Pancreas (tissue), 10 donors: Measurements from ENCODE around the gene PAK6. TPM values are rescaled to one million over a fixed set of nuclear protein-coding genes. Genes with fewer than 3 reads are reported as not detected.

ENCODE experiments used
- ATAC-seq, 4 donors: fragments of 200-7000 bp; cut with Tn5 transposase; one replicate each; pipeline versions ENCODE4 v1.8.0 to v1.9.1; 2020; ENCODE audit warnings: mild to moderate bottlenecking in 4 of 4, moderate library complexity in 4 of 4
- DNase-seq, 6 donors: peaks; one replicate each; pipeline ENCODE4 v3.0.0-alpha.2; 2020
- FAIRE-seq: peaks from 2 replicates; lab custom pipeline; 2012; peaks lifted over from hg19 to GRCh38; lab: Jason Lieb, UNC
- H3K27ac ChIP-seq, 4 donors: fragments of 200-600 bp; sonication (generic); 1 replicate in 3 of 4; 2 replicates in 1 of 4; pipeline versions ENCODE4 v1.5.0 to v1.8.0; 2020
- H3K27me3 ChIP-seq, 4 donors: fragments of 200-600 bp; one replicate each; pipeline ENCODE4 v1.8.0; 2021
- H3K36me3 ChIP-seq, 3 donors: fragments of 200-600 bp; sonication (generic) in 1 of 3; one replicate each; pipeline versions ENCODE4 v1.5.0 to v1.8.0; 2020 to 2021
- H3K4me1 ChIP-seq, 3 donors: fragments of 200-600 bp; one replicate each; pipeline ENCODE4 v1.8.0; 2021
- H3K4me3 ChIP-seq, 4 donors: fragments of 200-600 bp; sonication (generic) in 2 of 4; one replicate each; pipeline versions ENCODE4 v1.5.0 to v1.8.0; 2020 to 2021
- H3K9me3 ChIP-seq, 4 donors: fragments of 200-600 bp; one replicate each; pipeline ENCODE4 v1.8.0; 2021
- CTCF ChIP-seq, 4 donors: fragments of 200-600 bp; sonication (generic) in 3 of 4; IDR thresholded peaks; one replicate each; pipeline versions ENCODE4 v1.5.0 to v1.8.0; 2021; ENCODE audit warnings: antibody characterized with exemption in 4 of 4
- WGBS, 2 donors: extraction: QIAGEN DNeasy Blood & Tissue Kit; methylation state at CpG; one replicate each; pipeline ENCODE4 v1.1.7; 2013; 5-methylcytosine and 5-hydroxymethylcytosine counted together
- intact Hi-C, 3 donors: fragments of 100-400 bp; cut with DNase I; formaldehyde crosslinking; loops; one replicate each; pipeline versions ENCODE4 v1.11.1 to v1.14.2; 2022
- polyA plus RNA-seq, 2 donors: library from polyadenylated mRNA; stranded (reverse); fragments of 200-250 nt; gene quantifications; one replicate each; pipeline ENCODE4 v1.2.3, GENCODE V29; 2013
- total RNA-seq, 6 donors: library from RNA; stranded (reverse); fragmentation: NEBNext Ultra II Directional in 4 of 6; extraction: Animal tissue kit (Norgen Biotek cat#: 25700) in 4 of 6; gene quantifications; one replicate each; pipeline versions ENCODE4 v1.2.1 to v1.2.4, GENCODE V29; 2021 to 2023
- donor health status: healthy with polysubstance abuse.
- donor health status: DM: no; HTN: no; CAD: no; lungs with moderate emphysema.
- donor health status: DM: no; HTN: no; CAD: no.
- donor health status: control.
- donor health status: control.
- donor health status: Bipolar disorder and iron deficiency.
- donor health status: DM: yes; HTN: yes; CAD: no.
- donor health status: DM: no; HTN: no; CAD: no.
- donor health status: DM: no; HTN: no; CAD: no.
- donor health status: DM: yes; HTN: yes; CAD: no.

PAK6 gene
- total and polyA plus RNA-seq, 8 donors, result 3.2 to 6.4 (median 4.6) TPM

GRCh38 chr15:40239693-40240618 lies 1.1 kb downstream of the PAK6 start:
- 88 to 90% methylated on average over 19 of the region's 19 CpGs for WGBS, 2 donors
- Histone ChIP-seq H3K4me3 (no peak overlapping the region), H3K27ac (no peak overlapping the region), H3K4me1 (no peaks in the 10 kb centered on the region), H3K9me3 (no peaks in the 10 kb centered on the region), H3K27me3 (no peaks in the 10 kb centered on the region), H3K36me3 (no peaks in the 10 kb centered on the region)
- intact Hi-C loops, result no loop called here
- ATAC-seq (peak in 2 of 4 donors; percentile 20 to 22), FAIRE-seq (no peak), DNase-seq (peak in 2 of 6 donors; percentile 35 to 61)
- TF ChIP-seq CTCF (IDR thresholded peaks at IDR 0.05), result no peak

DNA sequence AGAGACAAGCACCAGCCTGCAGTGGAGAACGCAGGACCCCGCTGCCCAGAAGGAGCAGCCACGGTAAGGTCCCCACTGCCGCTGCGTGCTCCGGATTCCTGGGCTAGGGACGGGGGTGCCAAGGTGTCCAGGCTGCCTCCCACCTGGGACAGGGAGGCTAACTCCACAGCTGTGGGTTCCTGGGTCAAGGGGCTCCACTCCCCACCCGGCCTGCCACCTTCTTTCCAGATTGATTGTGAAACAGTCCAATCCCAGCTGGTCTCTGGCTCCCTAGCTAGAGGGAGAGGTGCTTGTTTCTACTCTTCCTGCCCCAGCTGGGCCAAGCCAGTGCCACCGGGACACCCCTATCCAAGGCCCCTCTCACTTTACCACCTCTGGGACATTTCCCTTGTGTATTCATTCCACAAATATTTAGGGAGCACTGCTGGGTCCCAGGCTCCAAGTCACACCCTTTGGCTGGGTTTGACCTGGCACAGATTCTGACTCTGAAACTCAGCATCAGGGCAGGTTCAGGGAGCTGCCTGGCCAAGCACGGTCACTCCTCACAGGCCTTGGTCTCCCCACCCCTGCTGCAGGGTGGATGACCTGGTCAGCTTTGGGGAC lies 1.9 kb downstream of the PAK6 start:
- DNase-seq (peak in 2 of 6 donors; percentile 15 to 49), FAIRE-seq (no peak), ATAC-seq (no peak)
- H3K4me3 ChIP-seq, result no peak overlapping the region
- H3K27ac ChIP-seq, result no peak overlapping the region
- H3K27me3 ChIP-seq, result no peaks in the 10 kb centered on the region
- no peaks in the 10 kb centered on the region for H3K36me3 ChIP-seq
- no peaks in the 10 kb centered on the region for H3K9me3 ChIP-seq
- no peak for TF ChIP-seq CTCF (IDR thresholded peaks at IDR 0.05)
- WGBS, 2 donors, result 92 to 94% methylated on average over 10 of the region's 10 CpGs
- intact Hi-C loops, result no loop called here
- no peaks in the 10 kb centered on the region for H3K4me1 ChIP-seq

DNA sequence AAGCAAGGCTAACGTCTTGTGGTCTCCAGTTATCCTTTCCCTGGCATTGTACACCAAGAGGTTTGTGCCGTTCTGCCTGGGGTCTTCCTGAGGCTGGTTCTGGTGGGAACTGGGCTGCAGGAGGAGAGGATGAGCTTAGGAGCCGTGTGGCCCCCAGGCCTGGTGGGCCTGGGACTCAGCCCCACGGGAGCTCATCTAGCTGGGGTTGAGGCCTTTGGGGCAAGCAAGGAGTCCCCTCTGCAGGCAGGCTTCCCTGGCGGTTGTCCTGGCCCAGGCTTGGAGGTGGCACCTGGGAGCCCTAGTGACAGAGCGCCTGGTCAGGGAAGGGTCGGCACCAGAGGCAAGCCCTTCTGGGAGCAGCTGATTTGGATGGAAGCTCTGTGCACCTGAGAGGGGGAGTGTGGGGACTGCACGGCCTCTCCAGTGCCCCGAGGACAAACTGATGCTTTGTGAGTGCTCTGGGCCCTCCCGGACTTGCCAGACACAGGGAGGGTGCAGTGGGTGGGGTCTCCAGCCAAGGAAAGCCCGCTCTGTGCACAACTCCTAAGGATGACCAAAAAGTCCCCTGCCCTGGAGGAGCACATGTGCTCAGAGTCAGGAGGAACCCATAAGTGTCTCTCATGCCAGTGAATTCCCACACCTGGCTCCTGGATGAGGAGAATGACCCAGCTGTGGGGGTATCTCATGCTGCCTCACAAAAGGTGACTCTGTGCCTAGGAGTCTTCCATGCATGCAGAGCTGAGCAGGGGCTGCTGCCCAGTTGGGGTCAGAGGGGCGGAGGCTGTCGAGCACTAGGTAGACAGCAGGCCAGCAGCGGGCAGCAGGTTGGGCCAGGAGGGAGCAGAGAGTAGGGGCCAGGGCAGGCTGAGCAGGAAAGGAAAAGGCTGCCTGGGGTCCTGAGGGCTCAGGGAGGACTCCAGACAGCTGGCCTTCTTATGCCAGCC lies 2.7 kb downstream of the PAK6 start:
- no peak overlapping the region for H3K27ac ChIP-seq
- DNase-seq (peak in 2 of 6 donors; percentile 21 to 64), FAIRE-seq (no peak), ATAC-seq (no peak)
- H3K4me1 ChIP-seq, result no peaks in the 10 kb centered on the region
- no peak for TF ChIP-seq CTCF (IDR thresholded peaks at IDR 0.05)
- intact Hi-C loops, result no loop called here
- no peaks in the 10 kb centered on the region for H3K36me3 ChIP-seq
- no peaks in the 10 kb centered on the region for H3K9me3 ChIP-seq
- no peaks in the 10 kb centered on the region for H3K27me3 ChIP-seq
- 83 to 84% methylated on average over 14 of the region's 14 CpGs for WGBS, 2 donors
- no peak overlapping the region for H3K4me3 ChIP-seq

DNA sequence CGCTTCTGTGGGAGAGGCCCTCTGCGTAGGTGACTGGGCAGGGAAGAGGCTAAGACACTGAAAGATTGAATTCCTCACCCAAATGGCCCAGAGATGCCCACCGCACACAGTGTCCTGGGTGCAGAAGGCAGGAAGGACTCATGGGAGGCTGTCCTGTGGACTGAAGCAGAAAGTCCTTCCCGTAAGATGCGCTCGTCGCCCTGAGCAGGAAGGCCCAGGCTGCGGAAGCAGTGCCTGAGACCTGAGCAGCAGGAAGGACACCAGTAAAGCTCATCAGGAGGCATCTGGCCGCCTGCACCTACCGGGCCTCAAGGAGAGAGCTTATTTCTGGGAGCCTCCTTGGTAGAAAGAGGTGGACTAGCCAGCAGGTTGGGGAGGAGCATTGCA lies 3.3 kb downstream of the PAK6 start:
- 92 to 95% methylated on average over 10 of the region's 10 CpGs for WGBS, 2 donors
- no peak for TF ChIP-seq CTCF (IDR thresholded peaks at IDR 0.05)
- ATAC-seq, result no peak
- H3K36me3 ChIP-seq, result no peaks in the 10 kb centered on the region
- no peak for DNase-seq
- H3K4me1 ChIP-seq, result no peaks in the 10 kb centered on the region
- H3K4me3 ChIP-seq, result no peak overlapping the region
- no peaks in the 10 kb centered on the region for H3K27me3 ChIP-seq
- no peak for FAIRE-seq
- H3K9me3 ChIP-seq, result no peaks in the 10 kb centered on the region
- no peak overlapping the region for H3K27ac ChIP-seq
- intact Hi-C loops, result no loop called here
